Fibroblast of skin of right biceps (primary cell): ENCODE results near the gene KLHL3.
"Not testable (repeated sequence)": the region's sequence is repeated elsewhere in the genome, so short reads cannot be mapped to it uniquely, and the experiment has no call there.

Source experiments
- DNase-seq: peaks from one replicate; pipeline ENCODE4 v3.0.0-alpha.2; 2013

Gene KLHL3

DNA sequence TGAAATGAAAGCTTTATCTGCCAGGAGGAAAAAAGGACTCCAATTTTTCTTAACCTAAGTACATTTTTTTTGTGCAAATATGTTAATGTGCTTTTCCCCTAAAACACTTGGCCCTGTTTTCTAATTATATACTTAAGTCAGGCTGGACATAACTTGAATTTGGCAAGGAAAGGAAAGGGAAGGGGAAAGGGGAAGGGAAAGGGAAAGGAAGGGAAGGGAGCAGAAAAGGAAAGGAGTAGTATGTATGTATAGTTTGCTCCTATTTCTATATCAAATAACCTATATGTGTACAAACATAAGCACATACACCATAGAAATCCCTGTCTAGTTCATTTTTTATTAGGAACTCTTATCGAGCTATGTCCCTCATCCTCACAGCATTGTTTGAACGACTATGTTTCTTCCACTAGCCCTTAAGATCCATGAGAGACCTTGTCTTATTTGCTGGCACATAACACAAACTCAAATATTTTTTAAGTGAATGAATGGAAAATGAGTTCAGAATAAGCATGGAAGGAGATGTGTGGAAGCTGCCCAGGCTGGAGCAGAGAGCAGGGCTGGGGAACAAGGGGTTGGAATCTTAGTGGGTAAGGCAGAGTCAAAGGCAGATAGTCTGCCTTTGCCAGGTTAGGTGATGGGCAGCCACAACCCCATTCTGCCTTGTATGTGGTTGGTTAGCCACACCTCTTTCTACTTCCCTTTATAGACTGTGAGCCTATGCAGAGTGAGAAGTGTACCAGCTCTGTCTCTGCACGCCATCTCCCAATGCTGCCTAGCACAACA, 70.0 kb downstream of the KLHL3 start:
- no peak for DNase-seq

DNA sequence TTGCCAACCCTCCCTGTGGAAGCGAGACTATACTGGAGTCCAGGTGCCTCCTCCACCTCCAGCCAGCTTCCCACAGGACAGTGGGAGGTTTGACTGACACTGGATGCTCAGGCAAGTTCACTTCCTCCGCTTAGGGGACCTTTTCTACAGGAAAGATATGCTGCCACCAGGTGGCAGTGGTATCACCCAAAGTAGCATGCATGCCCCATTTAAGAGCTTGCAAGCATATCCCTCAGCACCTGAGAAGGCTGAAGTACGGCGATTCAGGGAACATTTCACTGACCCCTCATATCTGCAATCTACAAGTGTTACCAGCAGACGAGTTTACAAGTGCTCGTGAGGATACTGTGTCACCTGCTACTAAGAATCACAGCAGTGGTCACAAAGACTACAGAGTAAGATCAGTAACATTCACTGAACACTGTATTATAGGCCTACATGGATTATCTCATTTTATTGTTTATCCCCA, 75.5 kb downstream of the KLHL3 start:
- DNase-seq = peak; percentile 63

DNA sequence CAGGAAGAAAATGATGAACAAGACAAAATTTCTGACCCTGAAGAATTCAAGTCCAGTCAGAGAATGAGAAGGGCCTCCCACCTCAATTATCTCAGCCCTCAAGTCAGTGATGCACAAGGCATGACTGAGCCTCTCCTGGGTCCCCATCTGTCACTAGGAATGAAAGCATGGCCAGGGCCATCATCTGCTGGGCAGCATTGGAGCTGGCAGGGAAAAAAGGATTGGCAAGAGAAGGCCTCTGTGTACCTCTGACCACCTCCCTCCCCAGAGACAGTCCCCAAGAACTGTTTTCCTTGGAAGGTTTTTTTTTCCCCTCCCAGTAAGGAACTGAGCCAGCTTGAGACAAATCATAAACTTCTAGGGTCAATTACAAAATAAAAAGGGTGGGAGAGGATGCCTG, 76.7 kb downstream of the KLHL3 start:
- DNase-seq = no peak

DNA sequence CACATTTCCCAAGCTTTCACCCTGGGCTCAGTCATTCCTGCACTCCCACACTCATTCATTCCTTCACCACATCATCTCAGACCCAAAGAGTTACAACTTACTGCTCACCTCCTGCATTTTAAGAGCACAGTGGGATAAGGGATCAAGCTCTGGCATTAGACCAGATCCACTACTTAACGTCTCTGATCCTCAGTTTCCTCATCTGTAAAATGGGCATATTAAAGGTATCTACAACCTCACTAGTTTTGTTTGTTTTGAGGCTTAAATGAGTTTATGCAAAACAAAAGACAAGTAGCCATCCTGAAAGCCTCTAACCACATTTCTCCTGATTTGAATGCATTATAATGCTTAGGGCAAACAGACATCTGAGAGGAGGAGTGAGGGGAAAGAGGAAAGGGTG, 77.6 kb downstream of the KLHL3 start:
- no peak for DNase-seq

DNA sequence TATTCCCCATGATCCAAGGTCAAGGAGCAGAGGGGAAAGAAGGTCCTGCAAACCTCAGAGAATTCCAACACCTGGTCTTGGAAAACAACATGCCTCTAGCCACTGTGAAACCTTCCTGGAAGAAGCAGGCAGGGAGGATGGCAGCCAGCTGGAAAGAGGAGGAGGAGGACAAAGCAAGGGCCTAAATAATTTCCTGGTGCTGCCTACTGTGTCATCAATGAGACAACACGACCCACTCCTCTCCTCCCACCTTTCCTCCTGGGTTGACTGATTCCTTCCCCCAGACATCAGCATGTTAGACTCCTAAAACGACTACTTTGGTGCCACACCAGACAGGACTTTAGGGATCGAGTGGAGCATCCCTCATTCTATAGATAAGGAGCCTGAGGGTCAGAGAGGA, 78.8 kb downstream of the KLHL3 start:
- DNase-seq = no peak

DNA sequence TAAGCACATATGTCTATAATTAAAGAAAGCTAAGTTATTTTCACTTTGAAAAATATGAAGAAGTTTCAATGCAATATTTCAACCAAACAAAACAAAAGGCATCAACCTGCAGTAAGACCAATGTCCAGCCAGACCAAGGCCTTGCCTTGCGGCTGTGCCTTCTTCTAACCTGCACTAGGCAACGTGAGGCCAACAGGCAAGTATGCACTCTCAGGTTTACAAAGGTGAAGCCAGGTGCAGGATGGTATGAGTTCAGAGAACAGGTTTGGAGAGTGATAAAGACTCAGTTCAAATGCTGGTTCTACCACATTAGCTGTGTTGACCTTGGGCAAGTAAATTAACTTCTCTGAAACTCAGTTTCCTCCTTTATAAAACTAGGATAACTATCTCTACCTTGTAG, 79.3 kb downstream of the KLHL3 start:
- no peak for DNase-seq

DNA sequence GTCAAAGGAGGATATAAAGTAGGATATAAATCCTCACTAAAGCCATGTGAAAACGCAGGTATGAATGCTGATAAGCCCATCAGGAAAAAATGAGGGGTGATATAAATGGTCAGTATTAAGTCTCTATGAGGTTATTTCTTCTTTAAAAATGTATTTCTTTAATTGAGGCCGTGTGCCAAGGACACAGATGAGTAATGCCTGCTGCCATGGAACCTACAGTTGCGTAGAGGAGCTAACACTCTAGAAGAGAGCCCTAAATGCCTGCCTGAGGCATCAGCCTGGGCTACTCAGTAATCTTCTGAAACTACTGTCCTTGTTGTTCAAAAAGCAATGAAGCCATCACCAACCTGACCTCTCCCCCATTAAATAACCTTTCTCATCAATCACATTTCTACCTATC, 84.9 kb downstream of the KLHL3 start:
- no peak for DNase-seq

DNA sequence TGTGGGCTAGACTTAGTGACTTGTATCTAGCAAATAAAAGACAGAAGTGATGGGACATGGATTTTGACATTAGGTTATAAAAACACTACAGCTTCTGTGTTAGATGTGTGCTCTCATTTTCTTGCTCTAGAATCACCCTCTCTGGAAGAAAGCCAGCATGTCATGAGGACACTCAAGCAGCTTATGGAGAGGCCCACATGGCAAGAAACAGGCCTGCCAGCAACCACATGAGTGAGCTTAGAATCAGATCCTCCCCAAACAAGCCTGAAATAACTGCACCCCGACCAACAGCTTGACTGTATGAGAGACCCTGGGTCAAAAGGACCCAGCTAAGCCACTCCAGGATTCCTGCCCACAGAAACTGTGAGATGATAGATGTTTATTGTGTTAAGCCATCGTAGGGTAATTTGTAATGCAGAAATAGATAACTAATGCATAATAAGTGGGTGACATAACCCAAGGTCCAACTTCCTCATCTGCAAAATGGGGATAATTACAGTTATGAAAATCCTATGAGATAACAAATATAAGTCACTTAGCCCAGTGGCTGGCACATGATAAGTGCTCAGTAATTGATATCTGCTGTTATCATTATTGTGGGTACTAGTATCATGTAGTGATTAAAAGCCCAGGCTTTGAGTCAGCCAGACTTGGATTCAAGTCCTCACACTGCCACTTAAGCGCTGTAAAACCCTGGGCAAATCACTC, 86.5 kb downstream of the KLHL3 start:
- DNase-seq = peak; percentile 55

DNA sequence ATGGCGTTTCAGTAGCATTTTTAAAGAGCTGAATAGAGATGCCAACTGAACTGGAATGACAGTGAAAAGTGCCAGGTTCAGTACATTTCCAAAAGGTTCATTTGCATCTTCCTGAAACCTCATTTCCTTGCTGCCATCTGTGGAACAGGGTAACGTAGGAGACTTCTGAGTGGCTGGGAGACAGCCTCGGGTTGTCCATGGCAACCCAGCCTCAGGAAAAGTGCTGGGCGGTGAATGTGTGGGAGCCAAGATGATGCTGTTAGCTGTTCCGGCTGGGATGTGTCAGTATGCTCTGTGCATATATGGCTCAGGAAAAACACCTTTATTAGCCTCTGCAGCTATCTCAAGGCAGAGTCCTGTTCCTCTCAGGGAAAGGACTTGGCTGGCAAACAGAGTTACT, 87.5 kb downstream of the KLHL3 start:
- no peak for DNase-seq

DNA sequence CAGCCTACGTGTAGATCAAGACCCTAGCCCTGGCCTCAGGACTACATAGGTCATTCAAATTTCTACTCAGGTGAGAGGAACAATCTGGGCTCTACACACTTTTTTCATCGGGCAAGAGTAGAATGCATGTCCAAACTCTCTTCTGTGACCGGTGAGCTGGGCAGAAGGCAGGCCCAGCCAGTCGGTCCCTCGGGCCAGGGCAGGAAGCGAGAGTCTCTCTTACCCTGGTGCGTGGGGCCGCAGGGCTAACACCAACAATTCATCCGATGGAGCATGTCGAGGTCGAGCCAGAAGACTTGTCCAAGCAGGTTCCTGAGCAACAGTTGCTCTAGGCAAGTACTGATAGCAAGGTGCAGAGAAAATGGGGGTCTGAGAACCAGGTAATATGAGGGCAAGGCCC, 88.5 kb downstream of the KLHL3 start:
- no peak for DNase-seq

DNA sequence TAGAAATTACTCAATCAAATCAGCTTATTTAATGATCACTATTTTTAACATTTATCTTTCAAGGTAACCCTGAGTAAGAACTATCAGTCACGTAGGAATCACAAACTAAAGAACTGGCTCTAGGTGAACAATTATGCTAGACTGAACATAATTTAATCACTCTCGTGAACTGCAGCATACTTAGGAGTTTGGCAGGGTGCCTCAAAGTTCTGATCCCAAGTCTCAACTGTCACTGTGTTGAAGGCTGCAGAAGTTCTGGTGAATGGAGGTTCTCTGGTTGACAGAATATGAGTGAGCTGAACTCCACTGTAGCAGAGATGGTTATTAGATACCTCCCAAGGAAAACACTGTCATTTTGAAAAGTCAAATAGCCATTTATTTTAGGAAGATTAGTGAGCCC, 89.1 kb downstream of the KLHL3 start:
- DNase-seq = no peak

DNA sequence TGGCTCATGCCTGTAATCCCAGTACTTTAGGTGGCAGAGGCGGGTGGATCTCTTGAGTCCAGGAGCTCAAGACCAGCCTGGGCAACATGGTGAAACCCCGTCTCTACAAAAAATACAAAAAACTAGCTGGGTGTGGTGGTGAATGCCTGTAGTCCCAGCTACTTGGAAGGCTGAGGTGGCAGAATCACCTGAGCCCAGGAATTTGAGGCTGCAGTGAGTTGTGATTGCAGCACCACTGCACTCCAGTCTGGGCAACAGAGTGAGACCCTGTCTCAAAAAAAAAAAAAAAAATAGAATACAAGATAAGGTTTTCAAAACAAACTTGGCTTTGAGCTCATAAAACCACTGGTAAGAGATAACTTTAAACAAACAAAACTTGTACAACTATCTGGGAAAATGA, 92.8 kb downstream of the KLHL3 start:
- not testable (repeated sequence) for DNase-seq

DNA sequence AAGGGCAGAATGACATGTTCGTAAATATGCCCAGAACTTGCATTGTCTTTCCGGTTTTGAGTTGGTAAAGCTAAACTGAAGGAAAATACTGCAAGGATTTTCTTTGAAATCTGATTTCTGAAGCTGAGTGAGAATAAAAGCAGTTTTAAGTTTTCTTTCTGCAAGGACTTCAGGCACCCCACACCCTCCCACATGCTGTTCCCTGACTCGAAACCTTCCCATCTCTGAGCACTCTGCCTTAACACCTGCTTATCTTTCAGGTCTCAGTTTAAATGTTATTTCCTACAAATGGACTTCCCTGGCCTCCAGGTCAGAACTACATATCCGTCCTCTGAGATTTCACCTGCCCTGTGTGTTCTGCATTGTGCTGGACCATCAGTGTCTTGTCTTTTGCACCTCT, 93.8 kb downstream of the KLHL3 start:
- no peak for DNase-seq

DNA sequence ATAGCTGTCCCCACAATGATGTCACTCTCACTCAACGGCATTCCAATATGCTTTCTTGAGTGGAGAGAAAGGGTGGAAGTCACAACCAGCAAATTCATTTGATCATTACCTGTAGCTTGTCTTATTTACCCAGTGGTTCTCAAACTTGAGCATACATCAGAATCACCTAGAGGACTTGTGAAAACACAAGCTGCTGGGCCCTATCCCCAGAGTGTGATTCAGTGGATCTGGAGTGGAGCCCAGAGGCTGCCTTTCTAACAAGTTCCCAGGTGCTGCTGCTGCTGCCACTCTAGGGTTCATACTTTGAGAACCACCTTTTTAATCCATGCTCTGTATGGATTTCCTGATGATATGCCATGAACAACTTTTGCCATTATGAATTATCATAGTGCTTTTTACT, 94.7 kb downstream of the KLHL3 start:
- no peak for DNase-seq

DNA sequence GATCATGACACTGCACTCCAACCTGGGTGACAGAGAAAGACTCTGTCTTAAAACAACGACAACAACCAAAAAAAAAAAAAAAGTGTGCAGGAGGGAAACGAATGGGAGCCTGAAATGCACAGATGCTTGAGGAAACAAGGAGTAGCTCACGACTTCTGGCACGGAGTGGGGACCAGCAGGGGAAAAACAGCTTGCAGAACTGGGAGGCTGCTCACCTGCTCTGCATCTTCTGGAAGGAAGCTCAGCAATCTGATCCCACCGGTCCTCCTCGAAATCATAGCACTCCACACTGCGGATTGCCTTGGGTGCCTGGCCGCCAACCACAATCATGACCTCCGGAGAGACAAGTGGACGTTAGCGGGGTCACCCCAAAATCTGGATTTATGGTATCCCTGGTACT, 96.2 kb downstream of the KLHL3 start:
- no peak for DNase-seq

DNA sequence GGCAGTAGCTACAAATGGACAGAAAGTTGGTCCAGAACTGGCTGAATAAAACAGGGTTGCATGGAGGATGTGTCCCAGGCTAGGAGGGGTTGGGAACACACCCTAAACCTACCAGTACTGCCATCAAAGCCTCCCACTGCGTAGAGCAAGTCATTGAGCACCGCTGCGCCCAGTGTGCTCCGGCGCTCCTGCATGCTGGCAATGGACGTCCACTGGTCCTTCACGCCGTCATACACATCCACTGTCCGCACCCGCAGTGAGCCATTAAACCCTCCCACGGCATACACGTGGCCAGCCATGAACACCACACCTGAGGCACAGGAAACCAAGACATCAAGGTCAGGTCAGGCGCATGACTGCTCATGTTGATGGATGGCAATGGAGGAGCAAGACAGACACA, 97.0 kb downstream of the KLHL3 start:
- no peak for DNase-seq

DNA sequence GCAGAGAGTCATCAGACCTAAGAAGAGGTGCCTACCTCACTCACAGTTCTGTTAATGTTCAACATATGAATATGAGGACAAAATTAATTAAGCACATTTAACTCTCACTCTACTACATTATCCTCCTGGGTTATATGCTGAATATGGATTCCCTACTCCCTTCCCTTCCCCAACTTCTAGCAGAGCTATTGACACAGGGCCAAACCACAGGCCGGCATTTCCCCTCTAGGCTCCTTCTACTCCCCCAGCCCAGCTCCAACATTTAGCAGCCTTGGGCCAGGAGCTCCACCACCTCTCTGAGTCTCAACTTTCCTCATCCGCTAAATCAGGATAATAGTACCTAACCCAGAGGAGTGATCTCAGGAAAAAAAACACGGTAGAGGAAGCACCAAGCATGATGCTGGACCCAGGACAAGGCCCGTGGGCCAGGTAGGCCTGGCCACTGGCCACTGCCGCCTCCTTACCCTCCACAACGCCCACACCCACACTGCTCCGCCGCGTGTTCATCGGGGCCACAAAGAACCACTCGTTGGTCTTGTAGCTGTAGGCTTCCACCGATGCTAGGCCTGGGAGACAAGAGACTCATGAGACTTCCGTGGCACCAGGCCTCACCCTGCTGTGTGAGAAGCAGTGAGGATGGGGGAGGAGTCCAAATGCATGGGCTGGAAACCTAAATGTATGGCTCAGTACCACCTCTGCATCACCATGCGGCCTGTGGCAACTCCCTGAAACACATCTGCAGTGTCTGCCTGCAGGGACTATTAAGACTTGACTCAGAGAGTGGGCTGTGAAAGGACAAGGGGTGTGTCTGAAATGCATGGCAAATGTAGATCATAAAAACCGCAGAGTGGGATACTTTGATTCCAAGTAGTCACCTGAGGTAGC, 98.8 kb downstream of the KLHL3 start:
- peak; percentile 36 for DNase-seq

DNA sequence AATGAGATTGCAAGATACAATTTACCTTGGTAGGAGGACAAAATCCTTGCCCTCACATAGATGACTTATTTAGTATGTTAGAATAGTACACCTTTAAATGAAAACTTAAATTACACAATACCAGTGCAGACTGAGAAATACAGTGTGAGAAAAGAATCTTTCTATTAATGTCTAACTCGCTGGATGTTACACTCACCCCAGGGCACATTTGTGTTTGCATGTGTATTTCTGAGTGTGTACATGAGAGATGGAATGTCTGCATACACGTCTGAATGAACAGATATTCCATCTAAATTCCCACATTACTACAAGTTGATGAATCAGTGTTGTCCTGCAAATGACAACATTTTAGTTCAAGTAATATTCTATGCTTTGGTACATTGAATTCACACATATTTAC, 99.8 kb downstream of the KLHL3 start:
- DNase-seq = no peak

DNA sequence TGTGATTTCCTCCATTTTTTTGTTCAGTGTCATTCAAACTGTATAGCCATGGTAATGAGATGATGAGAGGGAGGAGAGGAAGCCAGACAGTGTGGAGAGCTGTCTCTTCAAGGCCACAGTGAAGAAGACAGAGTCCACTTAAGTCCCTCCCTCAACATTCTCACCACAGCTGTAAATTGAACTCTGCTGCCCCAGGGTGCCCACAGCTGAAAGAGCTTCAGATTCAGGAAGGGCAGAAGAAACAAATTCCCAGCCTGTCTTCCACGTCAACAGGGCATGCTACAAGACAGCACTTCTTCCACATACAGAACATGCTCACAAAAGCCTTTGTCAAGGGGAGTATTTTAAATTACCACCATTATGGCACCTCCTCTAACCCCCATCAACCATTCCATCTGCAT, 100.4 kb downstream of the KLHL3 start:
- no peak for DNase-seq

DNA sequence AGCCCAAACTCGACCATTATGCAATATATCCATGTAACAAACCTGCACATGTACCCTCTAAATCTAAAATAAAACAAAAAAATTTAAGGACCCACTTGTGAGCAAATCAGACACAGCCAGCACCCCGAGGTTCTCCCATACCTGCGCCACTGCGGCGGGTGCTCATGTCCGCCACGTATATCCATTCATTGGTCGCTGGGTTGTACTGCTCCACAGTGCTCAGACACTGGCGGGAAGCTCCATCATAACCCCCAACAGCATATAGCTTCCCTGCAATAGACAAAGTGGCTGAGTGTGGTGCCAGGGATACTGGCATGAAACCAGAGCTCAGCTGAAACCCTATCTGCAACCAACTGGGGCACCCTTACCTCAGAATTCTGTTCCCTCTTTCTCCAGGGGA, 102.0 kb downstream of the KLHL3 start:
- DNase-seq = no peak

DNA sequence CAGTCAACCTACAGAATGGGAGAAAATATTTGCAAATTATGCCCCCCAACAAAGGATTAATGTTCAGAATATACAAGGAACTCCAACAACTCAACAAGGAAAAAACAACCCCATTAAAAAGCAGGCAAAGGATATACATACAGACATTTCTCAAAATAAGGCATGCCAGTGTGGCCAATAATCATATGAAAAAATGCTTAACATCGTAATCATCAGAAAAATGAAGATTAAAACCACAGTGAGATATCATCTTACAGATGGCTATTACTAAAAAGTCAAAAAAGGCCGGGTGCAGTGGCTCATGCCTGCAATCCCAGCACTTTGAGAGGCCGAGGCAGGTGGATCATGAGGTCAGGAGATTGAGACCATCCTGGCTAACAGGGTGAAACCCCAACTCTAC, 103.2 kb downstream of the KLHL3 start:
- DNase-seq = no peak

DNA sequence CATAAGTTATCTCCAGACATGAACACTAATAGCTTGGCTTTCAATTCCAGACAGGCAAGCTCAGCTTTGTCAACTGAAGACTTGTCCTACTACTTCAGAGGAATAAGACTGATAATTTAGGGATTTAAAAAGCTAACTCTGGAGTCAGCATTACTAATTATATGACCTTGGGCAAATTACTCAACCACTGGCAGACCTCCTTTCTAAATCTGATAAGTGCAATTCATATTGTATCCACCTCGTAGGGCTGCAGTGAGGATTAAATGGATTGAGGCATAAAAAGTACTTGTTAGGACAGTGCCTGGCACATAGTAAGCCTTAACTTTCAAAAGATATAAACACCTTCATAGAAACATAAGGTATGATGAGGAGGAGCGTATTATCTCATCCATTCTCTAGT, 104.4 kb downstream of the KLHL3 start:
- no peak for DNase-seq

DNA sequence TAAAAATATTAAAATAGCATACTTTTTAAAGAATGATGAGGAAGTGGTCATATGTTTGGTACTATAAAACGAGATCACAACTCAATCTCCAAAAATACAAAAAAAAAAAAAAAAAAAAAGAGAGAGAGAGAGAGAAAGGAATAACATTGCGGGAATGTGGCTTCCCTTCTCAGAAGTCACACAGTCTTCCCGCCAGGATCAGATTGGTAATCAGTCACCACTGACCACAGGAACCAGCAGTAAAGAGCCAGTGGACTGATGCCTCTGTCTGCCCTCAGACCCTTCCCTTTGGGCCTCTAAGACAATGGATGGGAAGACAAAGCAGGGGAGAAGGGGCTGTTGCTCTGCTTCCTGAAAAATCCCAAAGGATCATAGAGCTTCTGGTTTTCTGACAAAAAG, 104.9 kb downstream of the KLHL3 start:
- DNase-seq = no peak
